Endothelial cell of umbilical vein (primary cell): Measurements from ENCODE around the gene KCNK2. TPM values are rescaled to one million over a fixed set of nuclear protein-coding genes. Genes with fewer than 3 reads are reported as not detected.

Experiments used
- BruUV-seq: library from RNA; stranded (reverse); fragments of 400-500 nt; replicated peaks from 2 replicates; lab custom pipeline; 2021; lab: Mats Ljungman, UMichigan
- CTCF ChIA-PET: fragments of 300-600, 350-600 bp; sonication (Branson Sonifier 250); formaldehyde crosslinking; loops from one replicate; lab custom pipeline; 2021; ENCODE audit warnings: antibody characterized with exemption, inconsistent platforms; lab: Charles Lee
- POLR2A ChIA-PET: fragments of 300-600, 350-600 bp; sonication (Branson Sonifier 250); formaldehyde crosslinking; loops from one replicate; lab custom pipeline; 2021; ENCODE audit warnings: antibody characterized with exemption, inconsistent platforms; lab: Charles Lee
- DNase-seq: peaks from one replicate; pipeline ENCODE4 v3.0.0-alpha.2; 2011; ENCODE audit warnings: low read depth, low spot score
- FAIRE-seq: peaks from 2 replicates; lab custom pipeline; 2011; peaks lifted over from hg19 to GRCh38; lab: Jason Lieb, UNC
- H2AFZ ChIP-seq: 2 replicates; pipeline ENCODE4 v1.6.0; 2012; ENCODE audit warnings: low read depth, low read length, control low read depth, inconsistent platforms
- H3K27ac ChIP-seq: 2 replicates; pipeline ENCODE4 v1.5.1; 2011; ENCODE audit warnings: low read depth, mild to moderate bottlenecking, control low read depth, low read length, moderate library complexity; ENCODE audit not compliant: insufficient read depth
- H3K27me3 ChIP-seq, 2 experiments: 2 replicates each; pipeline versions ENCODE4 v1.6.0 to v1.6.1; 2011; ENCODE audit warnings: low read length in 2 of 2, mixed read lengths in 1 of 2; ENCODE audit not compliant: control insufficient read depth in 2 of 2, insufficient read depth in 2 of 2
- H3K36me3 ChIP-seq, 2 experiments: 2 replicates in 1 of 2; 3 replicates in 1 of 2; pipeline ENCODE4 v1.5.1; 2011; ENCODE audit warnings: low read length in 2 of 2, mild to moderate bottlenecking in 1 of 2, moderate library complexity in 1 of 2; ENCODE audit not compliant: control insufficient read depth in 2 of 2, insufficient read depth in 2 of 2; ENCODE audit errors: extremely low read depth in 1 of 2
- H3K4me1 ChIP-seq: 3 replicates; pipeline ENCODE4 v1.5.1; 2011; ENCODE audit warnings: mild to moderate bottlenecking, low read length; ENCODE audit not compliant: control insufficient read depth, insufficient read depth; ENCODE audit errors: extremely low read depth
- H3K4me2 ChIP-seq: 2 replicates; pipeline ENCODE4 v1.6.1; 2011; ENCODE audit warnings: low read length, control low read depth, mixed read lengths; ENCODE audit not compliant: insufficient read depth
- H3K4me3 ChIP-seq, 3 experiments: fragments of 200-600 bp in 1 of 3; sonication (generic), shearing (Covaris generic) in 1 of 3; replicated peaks in 1 of 3; 2 replicates each; pipeline ENCODE4 v1.5.1; 2011 to 2016; ENCODE audit warnings: control low read depth in 3 of 3, low read length in 3 of 3, mild to moderate bottlenecking in 2 of 3, inconsistent platforms in 1 of 3, low read depth in 1 of 3, moderate library complexity in 1 of 3; ENCODE audit not compliant: insufficient read depth in 1 of 3
- H3K79me2 ChIP-seq: 2 replicates; pipeline ENCODE4 v1.6.0; 2012; ENCODE audit warnings: low read length, inconsistent platforms; ENCODE audit not compliant: control insufficient read depth, insufficient read depth
- H3K9ac ChIP-seq: replicated peaks from 2 replicates; pipeline ENCODE3; 2011; ENCODE audit warnings: low read length, control low read depth; ENCODE audit not compliant: insufficient read depth; ENCODE audit errors: extremely low read depth
- H3K9me1 ChIP-seq: replicated peaks from 3 replicates; pipeline ENCODE4 v1.6.0; 2011; ENCODE audit warnings: mild to moderate bottlenecking, low read length; ENCODE audit not compliant: control insufficient read depth, insufficient read depth; ENCODE audit errors: extremely low read depth
- H3K9me3 ChIP-seq: replicated peaks from 2 replicates; pipeline ENCODE4 v1.5.1; 2012; ENCODE audit warnings: low read length, inconsistent platforms; ENCODE audit not compliant: control insufficient read depth, insufficient read depth
- H4K20me1 ChIP-seq: replicated peaks from 2 replicates; pipeline ENCODE3; 2011; ENCODE audit warnings: mild to moderate bottlenecking, low read length; ENCODE audit not compliant: control insufficient read depth, insufficient read depth; ENCODE audit errors: extremely low read depth
- CTCF ChIP-seq, 2 donors: IDR thresholded peaks; 1 replicate in 1 of 2; 2 replicates in 1 of 2; pipeline ENCODE4 v1.5.1; 2011; ENCODE audit warnings: low read length in 2 of 2, mild to moderate bottlenecking in 2 of 2, moderate library complexity in 2 of 2, control low read depth in 1 of 2, inconsistent platforms in 1 of 2, low read depth in 1 of 2; ENCODE audit not compliant: insufficient read depth in 1 of 2; ENCODE audit errors: extremely low read depth in 1 of 2
- EZH2 ChIP-seq: IDR thresholded peaks from 2 replicates; pipeline ENCODE4 v1.6.1; 2012; ENCODE audit warnings: borderline replicate concordance, low read depth, mild to moderate bottlenecking, moderate library complexity, low read length, inconsistent platforms; ENCODE audit not compliant: severe bottlenecking
- FOS ChIP-seq: IDR thresholded peaks from 2 replicates; pipeline ENCODE4 v1.6.1; 2011; ENCODE audit warnings: mild to moderate bottlenecking, low read length, moderate library complexity, borderline replicate concordance; ENCODE audit not compliant: insufficient read depth
- GATA2 ChIP-seq: IDR thresholded peaks from 2 replicates; pipeline ENCODE4 v1.7.0; 2011; ENCODE audit warnings: low read depth, mild to moderate bottlenecking, moderate library complexity, mixed read lengths, low read length; ENCODE audit not compliant: insufficient read length, insufficient read depth
- JUN ChIP-seq: IDR thresholded peaks from 2 replicates; pipeline ENCODE4 v1.6.1; 2011; ENCODE audit warnings: borderline replicate concordance, low read depth; ENCODE audit not compliant: insufficient read length, insufficient read depth
- MAX ChIP-seq: IDR thresholded peaks from 2 replicates; pipeline ENCODE4 v1.6.1; 2011; ENCODE audit not compliant: insufficient read depth, insufficient read length
- MYC ChIP-seq: IDR thresholded peaks from one replicate; pipeline ENCODE4 v1.6.1; 2011; ENCODE audit warnings: mild to moderate bottlenecking, low read depth, low read length
- POLR2A ChIP-seq: IDR thresholded peaks from 2 replicates; pipeline ENCODE4 v1.6.1; 2012; ENCODE audit warnings: low read depth, mild to moderate bottlenecking, control low read depth, low read length
- POLR2AphosphoS5 ChIP-seq: IDR thresholded peaks from 2 replicates; pipeline ENCODE4 v1.6.1; 2012; ENCODE audit warnings: low read depth, mild to moderate bottlenecking, control low read depth, low read length, moderate library complexity; ENCODE audit not compliant: insufficient read depth
- dilution Hi-C: fragments of 300-500 bp; cut with MboI; formaldehyde crosslinking; loops from one replicate; pipeline ENCODE4 v1.15.0; 2019; ENCODE audit warnings: low sequenced_read_pairs; ENCODE audit not compliant: extremely low pct_ligation_motif_present
- intact Hi-C: fragments of 100-400 bp; cut with micrococcal nuclease; formaldehyde crosslinking; loops from one replicate; pipeline ENCODE4 v1.10.0; 2022
- polyA plus RNA-seq, 4 experiments: library from polyadenylated mRNA; depleted of rRNA in 3 of 4; stranded (reverse) in 3 of 4; unstranded in 1 of 4; fragments of >200 nt; gene quantifications; 2 replicates each; pipeline versions ENCODE4 v1.2.1 to v1.2.3, GENCODE V29; 2011 to 2012; ENCODE audit warnings: missing spikeins in 1 of 4
- total RNA-seq: library from RNA; stranded (reverse); gene quantifications from 2 replicates; pipeline ENCODE4 v1.2.3, GENCODE V29; 2021

Gene KCNK2
- total and polyA plus RNA-seq, 2 donors (not counting 3 experiments of a cell fraction or from before 2014, with no cell fraction given): 0.08 to 0.46 TPM

GRCh38 chr1:215276582-215276981, 194.0 kb downstream of the KCNK2 start:
- dilution Hi-C loops (no loop called here), intact Hi-C loops (no loop called here)
- no peaks in the 10 kb centered on the region for H3K36me3 ChIP-seq
- no peaks in the 10 kb centered on the region for H4K20me1 ChIP-seq
- peaks cover 26% of the 10 kb centered on the region for H3K4me1 ChIP-seq
- ChIA-PET POLR2A (no interaction called here), CTCF (no interaction called here)
- no peak overlapping the region for H3K9ac ChIP-seq
- FAIRE-seq (no peak), DNase-seq (no peak)
- H3K79me2 ChIP-seq: no peaks in the 10 kb centered on the region
- H3K4me3 ChIP-seq: no peak overlapping the region
- no peak overlapping the region for H3K4me2 ChIP-seq
- no peaks in the 10 kb centered on the region for H3K9me1 ChIP-seq
- no peak overlapping the region for H3K27ac ChIP-seq
- no peaks in the 10 kb centered on the region for H3K9me3 ChIP-seq
- no TSS peak for BruUV-seq
- TF ChIP-seq EZH2: no peak
- TF ChIP-seq POLR2A: no peak
- no peak for TF ChIP-seq JUN
- TF ChIP-seq FOS: no peak
- TF ChIP-seq MYC: no peak
- TF ChIP-seq MAX: no peak
- no peak for TF ChIP-seq POLR2AphosphoS5
- no peak for TF ChIP-seq CTCF (IDR thresholded peaks at IDR 0.05; ENCODE audit: extremely low read depth in 1 of 2, insufficient read depth in 1 of 2, low read depth in 1 of 2, low read length in 2 of 2)
- TF ChIP-seq GATA2: no peak
- H2AFZ ChIP-seq: no peak overlapping the region
- no peaks in the 10 kb centered on the region for H3K27me3 ChIP-seq
